Hepatocyte (in vitro differentiated cells): ENCODE data around the gene TMEM45A.

Experiments used
- EZH2 ChIP-seq: fragments of 200-600 bp; sonication (generic); IDR thresholded peaks from 2 replicates; pipeline ENCODE4 v1.6.1; 2016; ENCODE audit warnings: antibody characterized with exemption, mild to moderate bottlenecking, borderline replicate concordance
- EZH2phosphoT487 ChIP-seq: fragments of 200-600 bp; sonication (generic); IDR thresholded peaks from one replicate; pipeline ENCODE4 v1.6.1; 2018; ENCODE audit warnings: antibody characterized with exemption, mild to moderate bottlenecking, low read depth, moderate library complexity; ENCODE audit not compliant: unreplicated experiment, severe bottlenecking
- TF ChIP-seq, protein P1 (sequence below): fragments of 200-600 bp; sonication (generic); IDR thresholded peaks from 2 replicates; pipeline ENCODE4 v1.5.1; 2016; ENCODE audit warnings: antibody characterized with exemption, mild to moderate bottlenecking; ENCODE audit not compliant: poor library complexity

DNA sequence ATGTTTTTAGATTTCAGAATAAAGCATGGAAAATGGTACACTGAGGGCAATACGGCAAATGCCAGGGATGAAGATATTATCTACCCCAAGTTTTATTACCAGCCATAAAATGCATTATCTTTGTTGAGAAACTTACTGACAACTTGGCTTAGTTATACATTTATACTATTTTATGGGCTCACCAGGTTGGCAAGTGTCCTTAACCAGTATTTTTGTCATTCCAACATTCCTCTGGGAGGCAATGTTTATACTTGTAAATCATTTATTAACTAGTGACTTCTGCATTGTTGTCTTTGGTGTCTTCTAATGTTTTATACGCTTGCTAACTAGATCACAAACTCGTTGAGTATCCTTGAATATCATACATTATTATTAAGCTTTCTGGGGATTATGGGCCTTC lies 99.0 kb downstream of the TMEM45A start:
- TF ChIP-seq EZH2 (no peak), EZH2phosphoT487 (no peak)
- TF ChIP-seq, protein P1, sequence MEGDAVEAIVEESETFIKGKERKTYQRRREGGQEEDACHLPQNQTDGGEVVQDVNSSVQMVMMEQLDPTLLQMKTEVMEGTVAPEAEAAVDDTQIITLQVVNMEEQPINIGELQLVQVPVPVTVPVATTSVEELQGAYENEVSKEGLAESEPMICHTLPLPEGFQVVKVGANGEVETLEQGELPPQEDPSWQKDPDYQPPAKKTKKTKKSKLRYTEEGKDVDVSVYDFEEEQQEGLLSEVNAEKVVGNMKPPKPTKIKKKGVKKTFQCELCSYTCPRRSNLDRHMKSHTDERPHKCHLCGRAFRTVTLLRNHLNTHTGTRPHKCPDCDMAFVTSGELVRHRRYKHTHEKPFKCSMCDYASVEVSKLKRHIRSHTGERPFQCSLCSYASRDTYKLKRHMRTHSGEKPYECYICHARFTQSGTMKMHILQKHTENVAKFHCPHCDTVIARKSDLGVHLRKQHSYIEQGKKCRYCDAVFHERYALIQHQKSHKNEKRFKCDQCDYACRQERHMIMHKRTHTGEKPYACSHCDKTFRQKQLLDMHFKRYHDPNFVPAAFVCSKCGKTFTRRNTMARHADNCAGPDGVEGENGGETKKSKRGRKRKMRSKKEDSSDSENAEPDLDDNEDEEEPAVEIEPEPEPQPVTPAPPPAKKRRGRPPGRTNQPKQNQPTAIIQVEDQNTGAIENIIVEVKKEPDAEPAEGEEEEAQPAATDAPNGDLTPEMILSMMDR: no peak
